ENCODE measurements around the gene CRADD.
A peak's percentile ranks its signal among the peaks of the same experiment; 100 is the strongest.
"Not testable (repeated sequence)": the region's sequence is repeated elsewhere in the genome, so short reads cannot be mapped to it uniquely, and the experiment has no call there.

The CRADD gene

GRCh38 chr12:93850481-93851256 lies 173.5 kb downstream of the CRADD start:
- DNase-seq = no peak

- peak; percentile 5 for DNase-seq
Measured at GRCh38 chr12:93851257-93851671, 174.1 kb downstream of the CRADD start.

DNA sequence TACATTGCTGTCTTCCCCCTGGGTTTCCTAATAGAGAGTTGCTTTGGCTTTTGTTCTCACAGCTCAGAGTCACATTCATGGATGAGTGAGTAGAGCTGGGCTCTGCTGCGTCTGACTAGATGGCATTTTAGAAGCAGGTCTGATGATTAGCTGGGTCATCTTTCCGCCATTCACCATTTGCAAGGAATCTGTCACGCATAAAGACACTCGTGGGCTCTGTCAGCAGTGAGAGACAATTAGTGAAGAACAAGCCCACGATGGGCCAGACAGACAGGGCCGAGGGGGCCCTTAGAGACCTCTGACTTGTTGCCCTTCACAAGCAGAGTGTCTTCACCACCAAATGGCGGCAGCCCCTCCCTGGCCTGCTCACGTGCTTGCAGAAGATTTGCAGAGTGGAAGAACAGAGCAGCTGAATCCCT lies 175.0 kb downstream of the CRADD start:
- no peak for DNase-seq

DNA sequence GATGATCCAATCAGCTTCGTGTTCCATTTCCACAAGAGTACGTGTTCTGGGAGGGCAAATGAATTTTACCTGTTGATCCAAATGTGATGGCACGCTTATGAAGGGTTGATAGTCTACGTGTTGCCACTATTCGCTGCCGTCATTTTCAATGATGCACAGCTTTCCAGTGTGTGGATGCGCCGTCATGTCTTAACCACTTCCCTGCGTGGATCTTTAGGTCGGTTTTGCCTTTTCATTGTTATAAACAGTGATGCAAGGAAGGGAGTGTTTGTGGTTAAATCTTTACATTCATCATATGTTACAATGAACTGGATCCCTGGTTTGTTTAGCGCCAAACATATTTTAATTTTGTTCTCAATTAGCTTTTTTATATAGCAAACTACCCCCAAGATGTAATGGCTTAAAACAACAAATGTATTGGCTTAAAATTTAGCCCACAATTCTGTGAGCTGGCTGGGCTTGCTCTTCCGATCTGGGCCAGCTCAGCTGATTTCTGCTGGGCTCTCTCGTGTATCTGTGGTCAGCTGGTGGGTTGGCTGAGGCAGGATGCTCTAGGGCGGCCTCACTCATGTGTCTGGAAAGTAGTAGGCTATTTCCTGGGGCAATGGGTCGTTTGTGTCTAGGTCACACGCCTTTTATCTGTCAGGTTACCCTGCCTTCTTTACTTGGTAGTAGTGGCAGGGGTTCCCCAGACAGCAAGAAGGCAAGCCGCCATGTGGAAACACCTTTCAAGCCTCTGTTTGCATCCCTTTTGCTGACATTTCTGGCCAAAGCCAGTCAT lies 176.7 kb downstream of the CRADD start:
- no peak for DNase-seq

DNA sequence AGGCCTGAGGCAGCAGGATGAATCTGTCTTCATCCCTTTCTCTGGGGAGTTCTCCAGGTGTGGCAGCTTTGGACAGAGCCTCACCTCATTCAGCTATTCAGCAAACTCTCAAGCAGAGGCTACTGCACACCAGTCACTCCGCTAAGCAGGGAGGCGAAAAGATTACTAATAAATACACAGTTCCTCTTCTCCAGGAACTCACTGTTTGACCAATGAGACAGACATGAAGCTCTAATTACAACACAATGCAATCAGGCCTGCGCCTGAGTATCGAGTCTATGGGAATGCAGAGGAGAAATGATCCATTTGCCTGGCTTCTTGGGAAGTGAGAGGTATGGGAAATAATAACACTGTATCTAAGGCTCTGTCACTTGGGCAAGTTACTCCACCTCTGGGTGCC lies 178.1 kb downstream of the CRADD start:
- DNase-seq = no peak

- no peak for DNase-seq
Measured at GRCh38 chr12:93856611-93857010, 179.4 kb downstream of the CRADD start.

GRCh38 chr12:93857279-93857938 lies 180.2 kb downstream of the CRADD start:
- peak; percentile 64 for DNase-seq

DNA sequence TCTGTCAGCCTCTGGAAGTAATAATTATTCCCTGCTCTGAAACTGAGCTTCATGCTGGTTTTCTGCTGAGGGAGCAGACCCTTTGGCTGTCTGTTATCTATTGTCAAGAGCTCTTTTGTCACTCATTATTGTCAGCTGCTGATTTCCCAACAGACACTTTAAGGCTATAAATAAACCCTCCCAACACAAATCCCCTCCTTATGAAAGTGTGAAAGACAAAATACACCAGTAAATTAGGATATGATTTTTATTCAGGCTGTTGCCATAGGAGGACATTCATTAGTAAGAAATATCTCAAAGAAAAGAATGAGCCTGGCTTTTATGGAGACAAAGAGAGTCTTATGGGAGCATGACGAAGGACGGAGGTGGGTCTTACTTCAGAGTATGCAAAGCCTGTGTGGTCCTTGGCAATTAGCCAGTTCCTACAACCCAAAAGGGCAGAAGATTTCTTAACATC lies 180.8 kb downstream of the CRADD start:
- DNase-seq = peak; percentile 78

GRCh38 chr12:93860668-93861373 lies 183.6 kb downstream of the CRADD start:
- peak; percentile 30 for DNase-seq

DNA sequence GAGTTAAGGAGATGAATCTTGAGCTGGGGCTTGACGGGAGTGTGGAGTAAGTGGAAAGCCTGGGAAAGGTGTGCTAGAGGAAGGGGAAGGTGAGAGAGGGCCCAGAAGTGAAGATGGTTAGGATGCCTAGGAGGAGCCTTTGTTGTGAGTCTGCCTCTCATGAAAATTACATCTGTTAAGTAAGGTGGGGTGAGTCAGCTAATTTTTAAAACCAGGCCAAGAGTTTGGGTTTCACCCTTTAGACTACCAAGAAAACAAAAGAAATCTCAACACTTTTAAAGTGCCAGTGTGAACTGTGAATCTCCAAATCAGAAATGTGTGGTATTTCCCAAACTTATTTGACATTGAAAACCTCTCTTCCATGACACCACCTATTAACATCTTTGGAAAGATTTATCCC lies 185.2 kb downstream of the CRADD start:
- DNase-seq = no peak

- DNase-seq = no peak
Measured at GRCh38 chr12:93865751-93866150, 188.6 kb downstream of the CRADD start.

- DNase-seq = no peak
Measured at GRCh38 chr12:93868771-93869170, 191.6 kb downstream of the CRADD start.

- no peak for DNase-seq
Measured at GRCh38 chr12:93870020-93870795, 193.0 kb downstream of the CRADD start.

DNA sequence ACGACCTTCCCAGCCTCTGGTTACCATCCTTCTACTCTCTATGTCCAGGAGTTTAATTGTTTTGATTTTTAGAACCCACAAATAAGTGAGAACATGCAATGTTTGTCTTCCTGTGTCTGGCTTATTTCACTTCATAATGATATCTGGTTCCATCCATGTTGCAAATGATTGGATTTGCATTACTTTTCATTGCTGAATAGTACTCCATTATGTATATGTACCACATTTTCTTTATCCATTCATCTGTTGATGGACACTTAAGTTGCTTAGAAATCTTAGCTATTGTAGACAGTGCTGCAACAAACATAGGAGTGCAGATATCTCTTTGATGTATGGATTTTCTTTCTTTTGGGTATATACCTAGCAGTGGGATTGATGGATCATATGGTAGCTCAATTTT lies 194.4 kb downstream of the CRADD start:
- DNase-seq = not testable (repeated sequence)

GRCh38 chr12:93873561-93873960 lies 196.4 kb downstream of the CRADD start:
- DNase-seq = no peak

- DNase-seq = no peak
Measured at GRCh38 chr12:93875157-93875556, 198.0 kb downstream of the CRADD start.

DNA sequence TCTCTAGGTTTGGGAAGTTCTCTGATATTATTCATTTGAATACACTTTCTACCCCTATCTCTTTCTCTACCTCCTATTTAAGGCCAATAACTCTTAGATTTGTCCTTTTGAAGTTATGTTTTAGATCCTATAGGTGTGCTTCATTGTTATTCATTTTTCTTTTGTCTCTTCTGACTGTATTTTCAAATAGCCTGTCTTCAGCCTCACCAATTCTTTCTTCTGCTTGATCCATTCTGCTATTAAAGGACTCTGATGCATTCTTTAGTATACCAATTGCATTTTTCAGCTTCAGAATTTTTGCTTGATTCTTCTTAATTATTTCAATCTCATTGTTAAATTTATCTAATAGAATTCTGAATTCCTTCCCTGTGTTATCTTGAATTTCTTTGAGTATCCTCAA lies 199.2 kb downstream of the CRADD start:
- DNase-seq = no peak

DNA sequence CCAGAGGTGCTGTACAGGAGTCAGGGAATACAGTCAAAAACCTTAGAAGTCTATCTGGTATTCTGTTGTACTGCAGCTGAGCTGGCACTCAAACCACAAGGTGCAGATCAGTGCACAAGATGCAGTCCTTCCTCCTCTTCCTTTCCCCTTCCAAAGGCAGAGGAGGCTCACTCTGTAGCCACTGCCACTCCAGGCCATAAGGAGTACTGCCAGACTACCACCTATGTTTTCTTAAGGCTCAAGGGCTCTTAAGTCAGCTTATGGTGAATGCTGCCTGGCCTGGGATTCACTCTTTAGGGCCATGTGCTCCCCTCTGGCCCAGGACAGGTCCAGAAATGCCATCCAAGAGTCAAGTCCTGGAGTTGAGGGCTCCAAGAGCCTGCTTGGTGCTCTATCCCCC lies 200.3 kb downstream of the CRADD start:
- DNase-seq = no peak

- DNase-seq = no peak
Measured at GRCh38 chr12:93879476-93880421, 202.6 kb downstream of the CRADD start.

- no peak for DNase-seq
Measured at GRCh38 chr12:93880853-93881522, 203.8 kb downstream of the CRADD start.
